K562 (cell line): ENCODE results near the gene FUT4. TPM values are rescaled to one million over a fixed set of nuclear protein-coding genes. Genes with fewer than 3 reads are reported as not detected.

ENCODE experiments used
- ARNT ChIP-seq, 2 experiments: fragments of 450-650 bp; IDR thresholded peaks; 2 replicates each; pipeline ENCODE4 v1.6.1; 2016; ENCODE audit warnings: mild to moderate bottlenecking in 1 of 2
- KLF6 ChIP-seq: fragments of 250-450 bp; sonication (Bioruptor Pico); IDR thresholded peaks from 2 replicates; pipeline ENCODE4 v1.4.0; 2020; ENCODE audit warnings: mild to moderate bottlenecking, moderate library complexity, borderline replicate concordance
- NFYB ChIP-seq: IDR thresholded peaks from 2 replicates; pipeline ENCODE4 v1.6.1; 2011; ENCODE audit warnings: mild to moderate bottlenecking, moderate library complexity; ENCODE audit not compliant: insufficient read length; ENCODE audit errors: extremely low read depth
- NR2C1 ChIP-seq, 2 experiments: fragments of 450-650 bp; IDR thresholded peaks; 2 replicates each; pipeline ENCODE4 v1.6.1; 2017; ENCODE audit warnings: mild to moderate bottlenecking in 2 of 2, antibody characterized with exemption in 1 of 2, inconsistent platforms in 1 of 2, missing compliant biosample characterization in 1 of 2, missing genetic modification characterization in 1 of 2
- SMARCE1 ChIP-seq: fragments of 450-650 bp; IDR thresholded peaks from 2 replicates; pipeline ENCODE4 v1.7.1; 2016; ENCODE audit warnings: mild to moderate bottlenecking
- SOX6 ChIP-seq: fragments of 450-650 bp; IDR thresholded peaks from 2 replicates; pipeline ENCODE4 v1.6.1; 2014; ENCODE audit warnings: mild to moderate bottlenecking
- TOE1 ChIP-seq, 2 experiments: fragments of 450-650 bp in 1 of 2; sonication (generic) in 1 of 2; formaldehyde crosslinking in 1 of 2; IDR thresholded peaks; 2 replicates each; pipeline versions ENCODE4 v1.7.1 to v1.8.0; 2016 to 2022; ENCODE audit warnings: borderline replicate concordance in 2 of 2, mild to moderate bottlenecking in 2 of 2, antibody characterized with exemption in 1 of 2, inconsistent platforms in 1 of 2, low read depth in 1 of 2, missing genetic modification reagents in 1 of 2, moderate library complexity in 1 of 2
- ZFP30 ChIP-seq: fragments of 250-450 bp; sonication (Bioruptor Pico); IDR thresholded peaks from 2 replicates; pipeline ENCODE4 v1.8.0; 2022; ENCODE audit warnings: moderate library complexity, mild to moderate bottlenecking, inconsistent platforms, borderline replicate concordance
- ZFP36 ChIP-seq: fragments of 150-350 bp; IDR thresholded peaks from 2 replicates; pipeline ENCODE4 v1.6.1; 2018; ENCODE audit warnings: low read length, low read depth; ENCODE audit not compliant: partially characterized antibody
- ZNF586 ChIP-seq: fragments of 450-650 bp; formaldehyde crosslinking; conservative IDR thresholded peaks from 2 replicates; pipeline ENCODE4 v1.4.0; 2020; ENCODE audit warnings: mild to moderate bottlenecking, moderate library complexity
- polyA plus RNA-seq, 8 experiments: library from polyadenylated mRNA; depleted of rRNA in 4 of 8; stranded (reverse) in 5 of 8; unstranded in 3 of 8; fragments of >200 nt; fragmentation: Nextera tagmentation in 2 of 8; fragmentation: Illumina TruSeq in 1 of 8; extraction: Ambion mirVana in 2 of 8; extraction: Trizol in 1 of 8; gene quantifications; 2 replicates each; pipeline versions ENCODE4 v1.2.1 to v1.2.3, GENCODE V29; 2011 to 2014; ENCODE audit warnings: inconsistent platforms in 1 of 8, missing spikeins in 1 of 8
- total RNA-seq, 7 experiments: library from RNA; depleted of rRNA in 6 of 7; stranded (reverse); fragments of >200 nt in 6 of 7; fragmentation: Illumina TruSeq in 2 of 7; extraction: Trizol in 2 of 7; gene quantifications; 2 replicates each; pipeline versions ENCODE4 v1.2.1 to v1.2.3, GENCODE V29; 2011 to 2021; ENCODE audit warnings: low replicate concordance in 1 of 7
- TF ChIP-seq, protein P1 (sequence below), 2 experiments: fragments of 450-650 bp in 1 of 2; sonication (generic) in 1 of 2; formaldehyde crosslinking in 1 of 2; IDR thresholded peaks; 2 replicates each; pipeline versions ENCODE4 v1.7.1 to v1.9.0; 2016 to 2022; ENCODE audit warnings: inconsistent platforms in 1 of 2, mild to moderate bottlenecking in 1 of 2, missing genetic modification reagents in 1 of 2
- TF ChIP-seq, protein P2 (sequence below): fragments of 250-450 bp; sonication (Bioruptor Pico); IDR thresholded peaks from 2 replicates; pipeline ENCODE4 v1.4.0; 2020; ENCODE audit warnings: mild to moderate bottlenecking, moderate library complexity, borderline replicate concordance
- TF ChIP-seq, protein P3 (sequence below): sonication (generic); formaldehyde crosslinking; IDR thresholded peaks from 2 replicates; pipeline ENCODE4 v1.8.0; 2022; ENCODE audit warnings: mild to moderate bottlenecking, missing genetic modification reagents

FUT4 gene
- total and polyA plus RNA-seq, 9 of the 15 experiments (the other 6 are each of a cell fraction or from before 2014, with no cell fraction given), result 1.1 to 8.9 (median 5.5) TPM

DNA sequence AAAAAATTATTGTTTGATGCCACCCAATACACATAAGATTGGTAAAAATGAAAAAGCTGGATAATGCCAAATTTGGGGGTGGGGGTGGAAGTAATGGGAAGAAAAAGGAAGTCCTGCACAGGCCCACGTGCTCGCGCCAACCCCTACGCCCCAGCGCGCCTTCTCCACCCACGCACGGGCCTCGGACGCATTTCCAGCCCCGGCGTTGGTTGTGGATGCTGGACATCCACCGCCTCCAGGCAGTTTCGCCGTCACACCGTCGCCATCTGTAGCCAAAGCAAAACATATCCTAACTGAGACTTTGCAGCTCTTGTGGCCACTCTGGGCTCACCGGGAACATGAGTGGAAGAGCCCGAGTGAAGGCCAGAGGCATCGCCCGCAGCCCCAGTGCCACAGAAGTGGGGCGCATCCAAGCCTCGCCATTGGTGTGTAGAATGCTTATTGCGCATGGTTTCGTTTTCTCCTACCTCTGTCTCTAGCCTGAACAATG, 23.5 kb downstream of the FUT4 start, which contains the start of gene PIWIL4 (continued):
- TF ChIP-seq, protein P1, sequence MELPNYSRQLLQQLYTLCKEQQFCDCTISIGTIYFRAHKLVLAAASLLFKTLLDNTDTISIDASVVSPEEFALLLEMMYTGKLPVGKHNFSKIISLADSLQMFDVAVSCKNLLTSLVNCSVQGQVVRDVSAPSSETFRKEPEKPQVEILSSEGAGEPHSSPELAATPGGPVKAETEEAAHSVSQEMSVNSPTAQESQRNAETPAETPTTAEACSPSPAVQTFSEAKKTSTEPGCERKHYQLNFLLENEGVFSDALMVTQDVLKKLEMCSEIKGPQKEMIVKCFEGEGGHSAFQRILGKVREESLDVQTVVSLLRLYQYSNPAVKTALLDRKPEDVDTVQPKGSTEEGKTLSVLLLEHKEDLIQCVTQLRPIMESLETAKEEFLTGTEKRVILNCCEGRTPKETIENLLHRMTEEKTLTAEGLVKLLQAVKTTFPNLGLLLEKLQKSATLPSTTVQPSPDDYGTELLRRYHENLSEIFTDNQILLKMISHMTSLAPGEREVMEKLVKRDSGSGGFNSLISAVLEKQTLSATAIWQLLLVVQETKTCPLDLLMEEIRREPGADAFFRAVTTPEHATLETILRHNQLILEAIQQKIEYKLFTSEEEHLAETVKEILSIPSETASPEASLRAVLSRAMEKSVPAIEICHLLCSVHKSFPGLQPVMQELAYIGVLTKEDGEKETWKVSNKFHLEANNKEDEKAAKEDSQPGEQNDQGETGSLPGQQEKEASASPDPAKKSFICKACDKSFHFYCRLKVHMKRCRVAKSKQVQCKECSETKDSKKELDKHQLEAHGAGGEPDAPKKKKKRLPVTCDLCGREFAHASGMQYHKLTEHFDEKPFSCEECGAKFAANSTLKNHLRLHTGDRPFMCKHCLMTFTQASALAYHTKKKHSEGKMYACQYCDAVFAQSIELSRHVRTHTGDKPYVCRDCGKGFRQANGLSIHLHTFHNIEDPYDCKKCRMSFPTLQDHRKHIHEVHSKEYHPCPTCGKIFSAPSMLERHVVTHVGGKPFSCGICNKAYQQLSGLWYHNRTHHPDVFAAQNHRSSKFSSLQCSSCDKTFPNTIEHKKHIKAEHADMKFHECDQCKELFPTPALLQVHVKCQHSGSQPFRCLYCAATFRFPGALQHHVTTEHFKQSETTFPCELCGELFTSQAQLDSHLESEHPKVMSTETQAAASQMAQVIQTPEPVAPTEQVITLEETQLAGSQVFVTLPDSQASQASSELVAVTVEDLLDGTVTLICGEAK (IDR thresholded peaks at IDR 0.05), result no peak
- TF ChIP-seq, protein P1 (CRISPR knock-in tag; IDR thresholded peaks at IDR 0.05), result no peak
- TF ChIP-seq NFYB (no peak), ZFP36 (peak; percentile 9), KLF6 (no peak), ZNF586 (CRISPR knock-in tag) (no peak), TOE1 (IDR thresholded peaks at IDR 0.05; ENCODE audit: borderline replicate concordance) (no peak), TOE1 (CRISPR knock-in tag; IDR thresholded peaks at IDR 0.05; ENCODE audit: borderline replicate concordance, low read depth) (no peak), ZFP30 (CRISPR knock-in tag) (no peak), SOX6 (peak; percentile 28; the same call in 1 of the 2 replicates), NR2C1 (IDR thresholded peaks at IDR 0.05) (no peak), NR2C1 (tag; IDR thresholded peaks at IDR 0.05) (peak; percentile 40; the same call in 1 of the 2 replicates), ARNT (IDR thresholded peaks at IDR 0.05) (no peak), SMARCE1 (peak; percentile 21; the same call in 1 of the 2 replicates)
- TF ChIP-seq, protein P2, sequence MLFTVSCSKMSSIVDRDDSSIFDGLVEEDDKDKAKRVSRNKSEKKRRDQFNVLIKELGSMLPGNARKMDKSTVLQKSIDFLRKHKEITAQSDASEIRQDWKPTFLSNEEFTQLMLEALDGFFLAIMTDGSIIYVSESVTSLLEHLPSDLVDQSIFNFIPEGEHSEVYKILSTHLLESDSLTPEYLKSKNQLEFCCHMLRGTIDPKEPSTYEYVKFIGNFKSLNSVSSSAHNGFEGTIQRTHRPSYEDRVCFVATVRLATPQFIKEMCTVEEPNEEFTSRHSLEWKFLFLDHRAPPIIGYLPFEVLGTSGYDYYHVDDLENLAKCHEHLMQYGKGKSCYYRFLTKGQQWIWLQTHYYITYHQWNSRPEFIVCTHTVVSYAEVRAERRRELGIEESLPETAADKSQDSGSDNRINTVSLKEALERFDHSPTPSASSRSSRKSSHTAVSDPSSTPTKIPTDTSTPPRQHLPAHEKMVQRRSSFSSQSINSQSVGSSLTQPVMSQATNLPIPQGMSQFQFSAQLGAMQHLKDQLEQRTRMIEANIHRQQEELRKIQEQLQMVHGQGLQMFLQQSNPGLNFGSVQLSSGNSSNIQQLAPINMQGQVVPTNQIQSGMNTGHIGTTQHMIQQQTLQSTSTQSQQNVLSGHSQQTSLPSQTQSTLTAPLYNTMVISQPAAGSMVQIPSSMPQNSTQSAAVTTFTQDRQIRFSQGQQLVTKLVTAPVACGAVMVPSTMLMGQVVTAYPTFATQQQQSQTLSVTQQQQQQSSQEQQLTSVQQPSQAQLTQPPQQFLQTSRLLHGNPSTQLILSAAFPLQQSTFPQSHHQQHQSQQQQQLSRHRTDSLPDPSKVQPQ (CRISPR knock-in tag), result 0 out of 2 replicates have a peak, but pooled peaks have one; percentile 57
- TF ChIP-seq, protein P3, sequence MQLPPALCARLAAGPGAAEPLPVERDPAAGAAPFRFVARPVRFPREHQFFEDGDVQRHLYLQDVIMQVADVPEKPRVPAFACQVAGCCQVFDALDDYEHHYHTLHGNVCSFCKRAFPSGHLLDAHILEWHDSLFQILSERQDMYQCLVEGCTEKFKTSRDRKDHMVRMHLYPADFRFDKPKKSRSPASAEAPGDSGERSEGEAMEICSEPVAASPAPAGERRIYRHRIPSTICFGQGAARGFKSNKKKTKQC, result peak; percentile 27; the same call in 1 of the 2 replicates
